GM23338 (cell line): Measurements from ENCODE around the gene OFD1. TPM values are rescaled to one million over a fixed set of nuclear protein-coding genes. Genes with fewer than 3 reads are reported as not detected.
A peak's percentile ranks its signal among the peaks of the same experiment; 100 is the strongest.

Experiments used
- ATAC-seq: fragments of 200-7000 bp; cut with Tn5 transposase; 3 replicates; pipeline ENCODE4 v1.9.1; 2020
- DNase-seq: peaks from one replicate; pipeline ENCODE4 v3.0.0-alpha.2; 2015; ENCODE audit warnings: low spot score
- H2AFZ ChIP-seq: fragments of 200-600 bp; sonication (generic); 2 replicates; pipeline ENCODE4 v1.8.0; 2016; ENCODE audit warnings: antibody characterized with exemption, mild to moderate bottlenecking, moderate library complexity
- H3F3A ChIP-seq: fragments of 200-600 bp; sonication (generic); replicated peaks from 2 replicates; pipeline ENCODE4 v1.8.0; 2017; ENCODE audit warnings: antibody characterized with exemption, mixed run types, low read depth
- H3K27ac ChIP-seq: fragments of 200-600 bp; sonication (generic); 2 replicates; pipeline ENCODE4 v1.6.1; 2016; ENCODE audit warnings: low read depth
- H3K27me3 ChIP-seq: fragments of 200-600 bp; sonication (generic); 2 replicates; pipeline ENCODE4 v1.8.0; 2016; ENCODE audit warnings: mild to moderate bottlenecking, mixed run types, moderate library complexity; ENCODE audit not compliant: insufficient read depth
- H3K36me3 ChIP-seq: fragments of 200-600 bp; sonication (generic); 2 replicates; pipeline ENCODE4 v1.8.0; 2016; ENCODE audit warnings: mild to moderate bottlenecking; ENCODE audit not compliant: insufficient read depth
- H3K4me1 ChIP-seq: fragments of 200-600 bp; sonication (generic); 2 replicates; pipeline ENCODE4 v1.8.0; 2016; ENCODE audit warnings: mild to moderate bottlenecking, moderate library complexity; ENCODE audit not compliant: insufficient read depth
- H3K4me2 ChIP-seq: fragments of 200-600 bp; sonication (generic); 2 replicates; pipeline ENCODE4 v1.7.1; 2017; ENCODE audit warnings: mixed run types
- H3K4me3 ChIP-seq: fragments of 200-600 bp; sonication (generic); 2 replicates; pipeline ENCODE4 v1.6.1; 2016; ENCODE audit warnings: mixed run types
- H3K79me2 ChIP-seq: fragments of 200-600 bp; sonication (generic); replicated peaks from 2 replicates; pipeline ENCODE4 v1.8.0; 2017; ENCODE audit warnings: mild to moderate bottlenecking; ENCODE audit not compliant: insufficient read depth
- H3K9me2 ChIP-seq: fragments of 200-600 bp; sonication (generic); 2 replicates; pipeline ENCODE4 v1.8.0; 2017; ENCODE audit not compliant: insufficient read depth
- H4K20me1 ChIP-seq: fragments of 200-600 bp; sonication (generic); replicated peaks from 2 replicates; pipeline ENCODE4 v1.8.0; 2017; ENCODE audit warnings: mild to moderate bottlenecking; ENCODE audit not compliant: insufficient read depth
- H3K27ac Mint-ChIP-seq: 2 replicates; pipeline ENCODE4 v1.8.0; 2020; ENCODE audit warnings: inconsistent platforms, mild to moderate bottlenecking, moderate library complexity, mixed read lengths
- H3K27me3 Mint-ChIP-seq: 3 replicates; pipeline ENCODE4 v1.8.0; 2022; ENCODE audit warnings: low read depth, mild to moderate bottlenecking, moderate library complexity, mixed read lengths, inconsistent platforms; ENCODE audit not compliant: insufficient read depth, poor library complexity
- H3K36me3 Mint-ChIP-seq: 3 replicates; pipeline ENCODE4 v1.8.0; 2021; ENCODE audit warnings: low read depth, mild to moderate bottlenecking, inconsistent platforms, moderate library complexity, mixed read lengths
- H3K4me1 Mint-ChIP-seq: 3 replicates; pipeline ENCODE4 v1.8.0; 2020; ENCODE audit warnings: mild to moderate bottlenecking, inconsistent platforms, mixed read lengths
- H3K4me3 Mint-ChIP-seq: 3 replicates; pipeline ENCODE4 v1.8.0; 2021; ENCODE audit warnings: moderate library complexity, mild to moderate bottlenecking, inconsistent platforms, mixed read lengths
- H3K9me3 Mint-ChIP-seq: 3 replicates; pipeline ENCODE4 v1.8.0; 2020; ENCODE audit warnings: moderate library complexity, mild to moderate bottlenecking, inconsistent platforms, mixed read lengths
- ETS1 ChIP-seq: IDR thresholded peaks from 2 replicates; pipeline ENCODE4 v1.6.1; 2016; ENCODE audit warnings: antibody characterized with exemption
- EZH2 ChIP-seq: fragments of 200-600 bp; sonication (generic); IDR thresholded peaks from one replicate; pipeline ENCODE4 v1.8.0; 2017; ENCODE audit warnings: antibody characterized with exemption, mild to moderate bottlenecking, low read depth; ENCODE audit not compliant: unreplicated experiment
- NANOG ChIP-seq: IDR thresholded peaks from 2 replicates; pipeline ENCODE4 v1.6.1; 2016; ENCODE audit warnings: antibody characterized with exemption, borderline replicate concordance
- POLR2AphosphoS5 ChIP-seq: IDR thresholded peaks from 2 replicates; pipeline ENCODE4 v1.6.1; 2016; ENCODE audit warnings: antibody characterized with exemption, low read depth
- REST ChIP-seq: IDR thresholded peaks from one replicate; pipeline ENCODE4 v1.6.1; 2018; ENCODE audit warnings: antibody characterized with exemption; ENCODE audit not compliant: unreplicated experiment
- STAT1 ChIP-seq: IDR thresholded peaks from one replicate; pipeline ENCODE4 v1.6.1; 2016; ENCODE audit warnings: antibody characterized with exemption; ENCODE audit not compliant: unreplicated experiment
- ZNF114 ChIP-seq: fragments of 250-450 bp; sonication (Bioruptor Pico); IDR thresholded peaks from 2 replicates; pipeline ENCODE4 v1.5.0; 2020; ENCODE audit warnings: mild to moderate bottlenecking, moderate library complexity
- ZNF462 ChIP-seq: fragments of 250-450 bp; sonication (Bioruptor Pico); IDR thresholded peaks from 2 replicates; pipeline ENCODE4 v1.5.0; 2020; ENCODE audit warnings: mild to moderate bottlenecking, moderate library complexity
- polyA plus RNA-seq: library from polyadenylated mRNA; unstranded; fragments of >200 nt; fragmentation: Nextera tagmentation; extraction: Ambion mirVana; gene quantifications from 2 replicates; pipeline ENCODE4 v1.2.1, GENCODE V29; 2016
- total RNA-seq: library from RNA; depleted of rRNA; stranded (reverse); fragments of >200 nt; shearing (Covaris generic); gene quantifications from 2 replicates; pipeline ENCODE4 v1.2.3, GENCODE V29; 2014
- TF ChIP-seq, protein P1 (sequence below), 2 experiments: fragments of 200-600 bp in 1 of 2; sonication (generic) in 1 of 2; conservative IDR thresholded peaks; 2 replicates each; pipeline versions ENCODE4 v1.5.1 to v1.6.1; 2016 to 2017; ENCODE audit warnings: antibody characterized with exemption in 2 of 2, low read depth in 2 of 2, mild to moderate bottlenecking in 2 of 2, moderate library complexity in 1 of 2

Gene OFD1
- total and polyA plus RNA-seq, 2 experiments from 2014 or later = 21.2 to 55.0 TPM

- TF ChIP-seq ZNF462 = no peak
- TF ChIP-seq, protein P1, sequence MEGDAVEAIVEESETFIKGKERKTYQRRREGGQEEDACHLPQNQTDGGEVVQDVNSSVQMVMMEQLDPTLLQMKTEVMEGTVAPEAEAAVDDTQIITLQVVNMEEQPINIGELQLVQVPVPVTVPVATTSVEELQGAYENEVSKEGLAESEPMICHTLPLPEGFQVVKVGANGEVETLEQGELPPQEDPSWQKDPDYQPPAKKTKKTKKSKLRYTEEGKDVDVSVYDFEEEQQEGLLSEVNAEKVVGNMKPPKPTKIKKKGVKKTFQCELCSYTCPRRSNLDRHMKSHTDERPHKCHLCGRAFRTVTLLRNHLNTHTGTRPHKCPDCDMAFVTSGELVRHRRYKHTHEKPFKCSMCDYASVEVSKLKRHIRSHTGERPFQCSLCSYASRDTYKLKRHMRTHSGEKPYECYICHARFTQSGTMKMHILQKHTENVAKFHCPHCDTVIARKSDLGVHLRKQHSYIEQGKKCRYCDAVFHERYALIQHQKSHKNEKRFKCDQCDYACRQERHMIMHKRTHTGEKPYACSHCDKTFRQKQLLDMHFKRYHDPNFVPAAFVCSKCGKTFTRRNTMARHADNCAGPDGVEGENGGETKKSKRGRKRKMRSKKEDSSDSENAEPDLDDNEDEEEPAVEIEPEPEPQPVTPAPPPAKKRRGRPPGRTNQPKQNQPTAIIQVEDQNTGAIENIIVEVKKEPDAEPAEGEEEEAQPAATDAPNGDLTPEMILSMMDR (conservative IDR thresholded peaks at IDR 0.05; ENCODE audit: low read depth in 2 of 2) = no peak
Observed at GRCh38 chrX:13692771-13693231, 41.7 kb upstream of the OFD1 start (continued).

- peak; percentile 18 for DNase-seq
- H3K27ac Mint-ChIP-seq = peak overlapping the region; percentile 38
- no peaks in the 10 kb centered on the region for H3K9me3 Mint-ChIP-seq
- H4K20me1 ChIP-seq = peaks cover 18% of the 10 kb centered on the region
- H3K9me2 ChIP-seq = no peaks in the 10 kb centered on the region
- no peak overlapping the region for H3K4me3 ChIP-seq
- peak overlapping the region; percentile 59; the same call in 1 of the 2 replicates for H3K27ac ChIP-seq
- no peaks in the 10 kb centered on the region for H3K36me3 ChIP-seq
- no peaks in the 10 kb centered on the region for H3F3A ChIP-seq
- H3K4me3 Mint-ChIP-seq = peak overlapping the region; percentile 22; the same call in 2 of the 3 replicates
- peaks cover 8% of the 10 kb centered on the region for H3K27me3 Mint-ChIP-seq
- H3K36me3 Mint-ChIP-seq = no peaks in the 10 kb centered on the region; the same call in 1 of the 3 replicates
- no peak overlapping the region for H2AFZ ChIP-seq
- H3K79me2 ChIP-seq = peaks cover 92% of the 10 kb centered on the region
- peaks cover 50% of the 10 kb centered on the region for H3K4me1 Mint-ChIP-seq
- peaks cover 34% of the 10 kb centered on the region for H3K4me1 ChIP-seq
- ATAC-seq = peak; percentile 14; the same call in 2 of the 3 replicates
- H3K4me2 ChIP-seq = peak overlapping the region; percentile 31; the same call in 1 of the 2 replicates
- no peaks in the 10 kb centered on the region for H3K27me3 ChIP-seq
- TF ChIP-seq ZNF114 (CRISPR knock-in tag) (no peak), ETS1 (no peak), REST (no peak), POLR2AphosphoS5 (no peak), EZH2 (no peak), NANOG (no peak), STAT1 (no peak)
Observed at GRCh38 chrX:13693341-13693961, 41.1 kb upstream of the OFD1 start.
